Coronary artery (tissue), 2 donors: ENCODE data around the gene PLXNB3.

ENCODE experiments used
- DNase-seq: peaks from one replicate; pipeline ENCODE4 v3.0.0-alpha.2; 2017; ENCODE audit warnings: low spot score
- H3K27ac ChIP-seq, 2 donors: fragments of 200-600 bp; sonication (generic); one replicate each; pipeline ENCODE4 v1.5.1; 2016 to 2019
- H3K4me3 ChIP-seq: fragments of 200-600 bp; sonication (generic); 2 replicates; pipeline ENCODE4 v1.5.1; 2016; ENCODE audit warnings: mild to moderate bottlenecking, moderate library complexity
- CTCF ChIP-seq: fragments of 200-600 bp; sonication (generic); IDR thresholded peaks from one replicate; pipeline ENCODE4 v1.5.1; 2019; ENCODE audit warnings: antibody characterized with exemption

Gene PLXNB3

GRCh38 chrX:153791104-153791852, 27.2 kb downstream of the PLXNB3 start:
- Histone ChIP-seq H3K4me3 (no peak overlapping the region), H3K27ac (no peak overlapping the region)
- DNase-seq, result no peak
- TF ChIP-seq CTCF, result no peak

- no peak for DNase-seq
- Histone ChIP-seq H3K4me3 (peak overlapping the region; percentile 83), H3K27ac (no peak overlapping the region)
- TF ChIP-seq CTCF, result no peak
Observed at GRCh38 chrX:153792368-153792767, 28.3 kb downstream of the PLXNB3 start.

- DNase-seq, result no peak
- peak overlapping the region; percentile 63 to 96 for H3K27ac ChIP-seq
- peak overlapping the region; percentile 83 for H3K4me3 ChIP-seq
Observed at GRCh38 chrX:153793291-153793690, 29.2 kb downstream of the PLXNB3 start.

GRCh38 chrX:153794018-153794896, 30.2 kb downstream of the PLXNB3 start, which contains the start of the genes IDH3G and SSR4:
TSS of gene IDH3G (minus strand) at chrX:153794375. CDS start at chrX:153794326, 49 bp downstream.
TSS of gene SSR4 (plus strand) at chrX:153794668. CDS start at chrX:153794688, 20 bp downstream.
- peak; percentile 95 for DNase-seq
- TF ChIP-seq CTCF, result no peak
- H3K4me3 ChIP-seq, result peak within 1 kb of the TSS; percentile 83
- peak within 1 kb of the TSS; percentile 63 to 96 for H3K27ac ChIP-seq

More at GRCh38 chrX:153793291-153793690, 29.2 kb downstream of the PLXNB3 start:
- TF ChIP-seq CTCF, result no peak

GRCh38 chrX:153794897-153795816, 31.1 kb downstream of the PLXNB3 start:
- peak overlapping the region; percentile 63 to 96 for H3K27ac ChIP-seq
- H3K4me3 ChIP-seq, result peak overlapping the region; percentile 83
- TF ChIP-seq CTCF, result no peak
- no peak for DNase-seq

GRCh38 chrX:153797415-153798015, 33.5 kb downstream of the PLXNB3 start:
- Histone ChIP-seq H3K4me3 (no peak overlapping the region), H3K27ac (no peak overlapping the region)
- DNase-seq, result no peak
- TF ChIP-seq CTCF, result no peak
